Hindlimb muscle (tissue), 1 donor: Measurements from ENCODE around the gene FIZ1. TPM values are rescaled to one million over a fixed set of nuclear protein-coding genes. Genes with fewer than 3 reads are reported as not detected.

Source experiments
- DNase-seq: peaks from one replicate; pipeline ENCODE4 v3.0.0-alpha.2; 2013
- polyA plus RNA-seq: library from polyadenylated mRNA; unstranded; fragments of 120-200 nt; gene quantifications from one replicate; pipeline ENCODE4 v1.2.1, GENCODE V29; 2013; ENCODE audit not compliant: insufficient read length

The FIZ1 gene
- polyA plus RNA-seq, 1 donor, result 11.3 TPM

- no peak for DNase-seq
Measured at GRCh38 chr19:55567708-55568328, 31.5 kb downstream of the FIZ1 start.

DNA sequence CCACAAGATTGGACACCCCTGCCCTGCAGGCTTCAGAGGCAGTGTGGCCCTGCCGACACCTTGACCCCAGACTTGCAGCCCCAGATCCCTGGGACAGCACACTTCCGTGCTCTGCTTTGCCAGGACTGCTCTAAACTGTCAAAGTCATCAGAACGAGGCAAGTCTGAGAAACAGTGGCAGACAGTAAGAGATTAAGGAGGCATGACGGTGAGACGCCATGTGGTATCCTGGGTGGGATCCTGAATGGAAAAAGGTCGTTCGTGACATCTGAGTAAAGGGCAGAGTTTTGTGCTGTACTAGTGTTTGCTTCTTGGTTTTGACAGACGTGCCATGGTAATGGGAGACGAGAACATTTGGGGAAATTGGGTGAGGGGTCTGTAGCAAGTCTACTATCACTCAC, 32.5 kb downstream of the FIZ1 start:
- DNase-seq, result no peak

DNA sequence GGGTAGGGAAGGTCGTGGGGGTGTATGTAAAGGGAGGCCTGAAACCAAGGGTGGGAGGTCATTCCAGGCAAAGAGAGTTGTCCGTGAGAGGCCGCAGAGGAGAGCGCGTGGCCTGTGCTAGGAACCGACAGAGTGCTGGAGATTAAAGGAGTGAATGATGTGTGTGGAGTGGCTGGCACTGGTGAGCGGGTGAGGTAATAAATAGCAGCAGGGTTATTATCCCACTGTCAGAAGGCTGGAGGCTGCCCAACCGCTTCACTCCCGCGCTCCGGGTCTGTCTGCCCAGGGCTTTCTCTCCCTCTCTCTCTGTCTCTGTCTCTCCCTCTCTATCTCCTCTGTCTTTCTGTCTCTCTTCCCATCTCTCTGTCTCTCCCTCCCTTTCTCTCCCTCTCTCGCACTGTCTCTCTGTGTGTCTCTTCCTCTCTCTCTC, 36.0 kb downstream of the FIZ1 start:
- DNase-seq, result no peak

- no peak for DNase-seq
Measured at GRCh38 chr19:55559684-55560083, 39.6 kb downstream of the FIZ1 start.

GRCh38 chr19:55554741-55555152, 44.6 kb downstream of the FIZ1 start:
- no peak for DNase-seq

DNA sequence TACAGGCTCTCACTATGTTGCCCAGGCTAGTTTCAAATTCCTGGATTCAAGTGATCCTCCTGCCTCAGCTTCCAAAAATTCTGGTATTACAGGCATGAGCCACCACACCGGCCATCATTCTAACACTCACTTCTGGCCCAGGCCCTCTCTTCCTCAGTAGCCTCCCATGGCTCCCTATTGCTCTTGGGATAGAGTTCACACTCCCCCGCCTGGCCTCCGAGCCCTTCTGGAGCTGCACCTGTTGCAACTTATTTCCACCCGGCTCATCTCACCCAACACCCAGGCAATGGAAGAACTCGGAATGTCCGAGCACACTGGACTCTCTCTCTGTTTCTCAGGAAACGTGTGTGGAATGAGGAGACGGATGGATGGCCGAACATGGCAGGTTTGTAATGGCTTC, 45.0 kb downstream of the FIZ1 start:
- DNase-seq, result no peak

- no peak for DNase-seq
Measured at GRCh38 chr19:55553217-55554182, 45.8 kb downstream of the FIZ1 start.

- no peak for DNase-seq
Measured at GRCh38 chr19:55552620-55553019, 46.7 kb downstream of the FIZ1 start.

DNA sequence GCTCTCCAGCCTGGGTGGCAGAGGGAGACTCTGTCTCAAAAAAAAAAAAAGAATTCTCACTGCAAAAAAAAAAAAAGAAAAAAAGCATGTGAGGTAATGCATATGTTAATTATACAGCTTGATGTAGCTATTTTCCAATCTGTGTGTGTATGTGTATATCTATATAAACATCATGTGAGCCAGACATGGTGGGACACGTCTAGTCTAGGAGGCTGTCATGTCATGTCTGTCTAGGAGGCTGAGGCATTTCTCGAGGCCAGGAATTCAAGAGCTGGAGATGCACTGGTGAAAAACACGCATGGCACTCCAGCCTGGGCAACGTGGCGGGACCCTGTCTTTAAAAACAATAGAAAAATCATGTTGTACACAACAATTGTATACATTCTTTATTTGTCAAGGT, 47.1 kb downstream of the FIZ1 start:
- no peak for DNase-seq

DNA sequence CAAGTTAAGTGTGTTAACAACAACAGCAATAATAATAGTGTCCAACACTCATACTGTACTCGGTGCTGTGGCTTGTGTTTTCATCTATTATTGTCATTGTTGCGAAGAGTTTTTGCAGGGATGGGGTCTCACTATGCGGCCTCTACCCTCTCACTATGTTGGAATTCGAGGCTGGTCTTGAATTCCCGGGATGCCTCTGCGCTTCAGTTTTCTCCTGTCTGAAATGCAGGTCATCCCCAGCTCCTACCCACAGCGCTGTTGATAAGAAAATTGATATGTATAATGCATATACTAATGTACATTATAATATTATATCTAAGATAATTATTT, 49.0 kb downstream of the FIZ1 start:
- no peak for DNase-seq

- no peak for DNase-seq
Measured at GRCh38 chr19:55549500-55550320, 49.6 kb downstream of the FIZ1 start.

DNA sequence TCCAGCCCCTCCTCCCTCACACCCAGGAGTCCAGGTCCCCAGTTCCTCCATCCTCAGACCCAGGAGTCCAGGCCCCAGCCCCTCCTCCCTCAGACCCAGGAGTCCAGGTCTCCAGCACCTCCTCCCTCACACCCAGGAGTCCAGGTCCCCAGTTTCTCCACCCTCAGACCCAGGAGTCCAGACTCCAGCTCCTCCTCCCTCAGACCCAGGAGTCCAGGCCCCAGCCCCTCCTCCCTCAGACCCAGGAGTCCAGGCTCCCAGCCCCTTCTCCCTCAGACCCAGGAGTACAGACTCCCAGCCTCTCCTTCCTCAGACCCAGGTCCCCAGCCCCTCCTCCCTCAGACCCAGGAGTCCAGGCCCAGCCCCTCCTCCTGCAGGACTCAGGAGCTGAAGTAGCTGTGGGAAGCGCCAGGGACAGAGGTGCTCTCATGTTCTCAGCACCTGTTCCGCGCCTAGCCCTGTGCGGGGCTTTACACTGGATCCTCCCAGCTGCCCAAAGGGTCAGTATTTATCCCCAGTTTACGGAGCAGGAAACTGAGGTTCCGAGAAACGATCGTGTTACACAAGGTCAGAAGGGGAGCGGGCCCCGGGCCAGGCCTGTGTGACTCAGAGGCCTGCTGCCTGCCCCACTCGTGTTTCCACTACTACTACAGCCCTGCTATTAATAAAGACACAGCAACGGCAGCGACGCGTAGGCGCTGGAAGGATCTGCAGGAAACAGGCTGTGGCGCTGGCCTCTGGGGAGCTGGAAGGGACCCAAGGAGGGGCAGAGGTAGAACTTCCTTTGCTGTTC, 52.3 kb downstream of the FIZ1 start:
- DNase-seq, result no peak

DNA sequence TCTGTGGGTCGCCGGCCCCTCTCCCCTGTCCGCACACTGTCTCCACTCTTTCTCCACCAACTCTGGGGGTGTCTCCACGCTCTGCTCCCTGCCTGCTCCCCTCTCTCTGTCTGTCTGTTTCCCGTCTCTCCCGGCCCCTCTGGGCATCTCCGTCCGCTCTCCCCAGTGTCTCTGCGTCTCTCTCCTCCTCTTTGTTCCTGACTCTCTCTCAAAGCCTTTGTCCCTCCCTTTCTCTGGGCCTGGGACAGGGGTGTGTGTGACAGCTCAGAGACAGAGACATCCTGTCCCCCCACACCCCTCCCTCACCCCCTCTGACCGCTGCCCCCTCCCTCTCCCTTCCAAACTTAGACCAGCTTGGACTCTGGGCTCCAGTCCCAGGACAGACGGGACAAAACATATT, 53.3 kb downstream of the FIZ1 start:
- DNase-seq, result no peak

- DNase-seq, result no peak
Measured at GRCh38 chr19:55545443-55545842, 53.9 kb downstream of the FIZ1 start, which contains the start of gene SBK3. Gene SBK3 (minus strand): TSS chr19:55545543. CDS start chr19:55545543, 0 bp downstream.

GRCh38 chr19:55544776-55545439, 54.4 kb downstream of the FIZ1 start:
- no peak for DNase-seq

DNA sequence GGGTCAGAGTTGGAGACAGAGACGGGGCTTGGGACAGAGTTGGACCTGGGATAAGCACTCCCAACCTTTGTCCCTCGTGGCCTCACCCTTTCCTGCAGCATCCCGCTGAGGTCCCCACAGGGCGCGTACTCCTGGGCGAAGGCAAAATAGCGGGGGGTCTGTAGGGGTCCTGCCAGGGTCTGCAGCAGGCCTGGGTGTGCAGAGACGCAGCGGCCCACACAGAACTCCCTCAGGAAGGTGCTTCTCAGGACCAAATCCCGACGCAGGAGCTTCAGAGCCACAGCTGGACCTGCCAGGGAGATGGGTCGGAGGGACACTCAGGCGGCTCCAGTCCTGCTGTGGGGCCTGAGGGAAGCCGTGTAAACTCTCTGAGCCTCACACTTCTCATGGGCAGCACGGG, 55.3 kb downstream of the FIZ1 start:
- DNase-seq, result no peak

- no peak for DNase-seq
Measured at GRCh38 chr19:55543567-55543966, 55.8 kb downstream of the FIZ1 start.

- DNase-seq, result no peak
Measured at GRCh38 chr19:55542292-55542855, 56.9 kb downstream of the FIZ1 start.
